CD4-positive, alpha-beta T cell (primary cell): ENCODE data around the gene SERGEF. TPM values are rescaled to one million over a fixed set of nuclear protein-coding genes. Genes with fewer than 3 reads are reported as not detected.

Experiments used
- ATAC-seq: fragments of 200-7000 bp; cut with Tn5 transposase; one replicate; pipeline ENCODE4 v1.10.0; 2022; ENCODE audit warnings: mild to moderate bottlenecking; ENCODE audit not compliant: poor library complexity
- CTCF ChIA-PET: fragments of 350-600 bp; sonication (Branson Sonifier 250); formaldehyde crosslinking; loops from one replicate; lab custom pipeline; 2021; ENCODE audit warnings: antibody characterized with exemption, inconsistent platforms; lab: Charles Lee
- POLR2A ChIA-PET: fragments of 350-600 bp; sonication (Branson Sonifier 250); formaldehyde crosslinking; loops from one replicate; lab custom pipeline; 2021; ENCODE audit warnings: antibody characterized with exemption, inconsistent platforms; lab: Charles Lee
- DNase-seq, 14 experiments: peaks; one replicate each; pipeline ENCODE4 v3.0.0-alpha.2; 2013 to 2020; ENCODE audit warnings: mixed read lengths in 2 of 14
- H3K27ac ChIP-seq, 2 donors: one replicate each; pipeline versions ENCODE4 v1.5.1 to v1.7.0; 2013; ENCODE audit warnings: low read length in 2 of 2, low read depth in 1 of 2, mild to moderate bottlenecking in 1 of 2
- H3K27me3 ChIP-seq, 2 experiments: 1 replicate in 1 of 2; 2 replicates in 1 of 2; pipeline versions ENCODE4 v1.6.1 to v1.7.0; 2013; ENCODE audit warnings: low read length in 2 of 2, control low read depth in 1 of 2, mild to moderate bottlenecking in 1 of 2, moderate library complexity in 1 of 2; ENCODE audit not compliant: insufficient read depth in 2 of 2, control insufficient read depth in 1 of 2
- H3K36me3 ChIP-seq: one replicate; pipeline ENCODE4 v1.6.1; 2013; ENCODE audit warnings: low read length, control low read depth; ENCODE audit not compliant: insufficient read depth
- H3K4me1 ChIP-seq: one replicate; pipeline ENCODE4 v1.6.1; 2013; ENCODE audit warnings: low read length, control low read depth; ENCODE audit not compliant: insufficient read depth
- H3K4me3 ChIP-seq: one replicate; pipeline ENCODE4 v1.5.1; 2013; ENCODE audit warnings: mild to moderate bottlenecking, low read length, moderate library complexity
- H3K9me3 ChIP-seq, 2 experiments: 1 replicate in 1 of 2; 2 replicates in 1 of 2; pipeline versions ENCODE4 v1.6.1 to v1.7.0; 2013; ENCODE audit warnings: low read length in 2 of 2, mild to moderate bottlenecking in 2 of 2, control low read depth in 1 of 2, moderate library complexity in 1 of 2; ENCODE audit not compliant: control insufficient read depth in 1 of 2, insufficient read depth in 1 of 2
- H3K27ac Mint-ChIP-seq: one replicate; pipeline ENCODE4 v1.8.0; 2020; ENCODE audit warnings: mixed read lengths
- H3K27me3 Mint-ChIP-seq: one replicate; pipeline ENCODE4 v1.8.0; 2021; ENCODE audit warnings: mixed read lengths
- H3K36me3 Mint-ChIP-seq: one replicate; pipeline ENCODE4 v1.8.0; 2021; ENCODE audit warnings: low read depth, mixed read lengths
- H3K4me1 Mint-ChIP-seq: one replicate; pipeline ENCODE4 v1.8.0; 2021; ENCODE audit warnings: low read depth, mixed read lengths
- H3K4me3 Mint-ChIP-seq: one replicate; pipeline ENCODE4 v1.8.0; 2020; ENCODE audit warnings: mild to moderate bottlenecking, mixed read lengths
- H3K9me3 Mint-ChIP-seq: one replicate; pipeline ENCODE4 v1.8.0; 2020; ENCODE audit warnings: mixed read lengths
- intact Hi-C, 2 experiments: fragments of 100-400 bp; cut with DNase I in 1 of 2; cut with micrococcal nuclease in 1 of 2; formaldehyde crosslinking; loops; one replicate each; pipeline versions ENCODE4 v1.15.1 to v1.9.0; 2023 to 2025; cut with DNase I, micrococcal nuclease
- total RNA-seq, 174 experiments: library from RNA in 2 of 174; stranded (reverse) in 2 of 174; gene quantifications; one replicate each; pipeline ENCODE4 v1.2.3 and lab custom pipeline; 2021 to 2026
- TF ChIP-seq, protein P1 (sequence below): fragments of 200-600 bp; IDR thresholded peaks from one replicate; pipeline ENCODE4 v1.8.0; 2022; ENCODE audit warnings: antibody characterized with exemption, mild to moderate bottlenecking

The SERGEF gene
- total RNA-seq, 2 experiments from 2014 or later: 35.2 to 37.1 TPM

DNA sequence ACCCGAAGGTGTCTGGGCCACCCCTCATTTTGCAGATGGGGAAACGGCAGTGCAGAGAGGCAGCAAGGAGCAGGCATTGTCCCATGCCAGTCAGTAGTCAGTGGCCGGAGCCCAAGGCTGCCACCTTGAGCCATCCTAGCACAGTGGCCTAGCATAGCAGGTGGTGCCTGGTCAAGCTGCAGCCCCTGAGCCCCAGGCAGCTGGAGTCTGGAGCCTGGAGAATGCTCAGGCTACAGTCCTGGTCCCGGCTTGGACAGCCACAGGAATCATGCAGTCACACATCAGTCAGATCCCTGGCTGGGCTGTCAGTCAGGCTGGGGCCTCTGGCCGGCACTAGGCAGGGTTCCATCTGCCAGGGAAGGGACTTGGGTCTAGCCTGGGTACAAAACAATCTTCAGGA is 259.7 kb downstream of the SERGEF start:
- intact Hi-C loops: no loop called here
- Mint-ChIP-seq H3K4me1 (no peaks in the 10 kb centered on the region), H3K27me3 (peaks cover 14% of the 10 kb centered on the region), H3K36me3 (no peaks in the 10 kb centered on the region), H3K4me3 (no peak overlapping the region), H3K9me3 (no peaks in the 10 kb centered on the region), H3K27ac (no peak overlapping the region)
- no peak overlapping the region for H3K4me3 ChIP-seq
- no peak for DNase-seq
- no peak overlapping the region for H3K27ac ChIP-seq
- H3K36me3 ChIP-seq: no peaks in the 10 kb centered on the region
- no peaks in the 10 kb centered on the region for H3K9me3 ChIP-seq
- TF ChIP-seq, protein P1, sequence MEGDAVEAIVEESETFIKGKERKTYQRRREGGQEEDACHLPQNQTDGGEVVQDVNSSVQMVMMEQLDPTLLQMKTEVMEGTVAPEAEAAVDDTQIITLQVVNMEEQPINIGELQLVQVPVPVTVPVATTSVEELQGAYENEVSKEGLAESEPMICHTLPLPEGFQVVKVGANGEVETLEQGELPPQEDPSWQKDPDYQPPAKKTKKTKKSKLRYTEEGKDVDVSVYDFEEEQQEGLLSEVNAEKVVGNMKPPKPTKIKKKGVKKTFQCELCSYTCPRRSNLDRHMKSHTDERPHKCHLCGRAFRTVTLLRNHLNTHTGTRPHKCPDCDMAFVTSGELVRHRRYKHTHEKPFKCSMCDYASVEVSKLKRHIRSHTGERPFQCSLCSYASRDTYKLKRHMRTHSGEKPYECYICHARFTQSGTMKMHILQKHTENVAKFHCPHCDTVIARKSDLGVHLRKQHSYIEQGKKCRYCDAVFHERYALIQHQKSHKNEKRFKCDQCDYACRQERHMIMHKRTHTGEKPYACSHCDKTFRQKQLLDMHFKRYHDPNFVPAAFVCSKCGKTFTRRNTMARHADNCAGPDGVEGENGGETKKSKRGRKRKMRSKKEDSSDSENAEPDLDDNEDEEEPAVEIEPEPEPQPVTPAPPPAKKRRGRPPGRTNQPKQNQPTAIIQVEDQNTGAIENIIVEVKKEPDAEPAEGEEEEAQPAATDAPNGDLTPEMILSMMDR: no peak
- POLR2A ChIA-PET: no interaction called here
- no peaks in the 10 kb centered on the region for H3K4me1 ChIP-seq
- H3K27me3 ChIP-seq: no peaks in the 10 kb centered on the region
- CTCF ChIA-PET: no interaction called here
- no peak for ATAC-seq

DNA sequence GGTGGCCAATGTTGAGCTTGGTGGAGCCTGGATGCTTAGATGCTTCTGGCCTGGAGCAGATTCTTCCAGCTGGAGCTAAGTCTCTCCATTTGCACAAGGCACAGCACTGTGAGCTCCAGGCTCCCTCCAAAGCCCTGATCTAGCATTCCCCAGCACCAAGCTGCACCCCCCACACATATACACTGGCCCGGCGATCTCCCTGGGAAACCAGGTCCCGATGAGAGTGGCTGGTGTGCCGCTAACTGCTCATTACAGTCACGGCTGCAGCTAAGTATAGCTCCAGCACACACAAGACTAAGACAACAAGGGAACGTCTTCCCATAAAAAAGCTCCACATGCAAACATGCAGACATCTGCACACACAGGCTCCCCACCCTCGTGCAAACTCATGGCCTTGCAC is 260.7 kb downstream of the SERGEF start:
- intact Hi-C loops: no loop called here
- no peak overlapping the region for H3K4me3 Mint-ChIP-seq
- H3K4me1 Mint-ChIP-seq: no peaks in the 10 kb centered on the region
- H3K9me3 ChIP-seq: no peaks in the 10 kb centered on the region
- no peaks in the 10 kb centered on the region for H3K36me3 Mint-ChIP-seq
- TF ChIP-seq, protein P1: no peak
- no peak for ATAC-seq
- no peak overlapping the region for H3K4me3 ChIP-seq
- H3K27me3 Mint-ChIP-seq: peaks cover 20% of the 10 kb centered on the region
- ChIA-PET POLR2A (no interaction called here), CTCF (no interaction called here)
- H3K4me1 ChIP-seq: no peaks in the 10 kb centered on the region
- H3K9me3 Mint-ChIP-seq: no peaks in the 10 kb centered on the region
- no peak for DNase-seq
- H3K27me3 ChIP-seq: no peaks in the 10 kb centered on the region
- no peaks in the 10 kb centered on the region for H3K36me3 ChIP-seq
- H3K27ac Mint-ChIP-seq: no peak overlapping the region
- no peak overlapping the region for H3K27ac ChIP-seq

DNA sequence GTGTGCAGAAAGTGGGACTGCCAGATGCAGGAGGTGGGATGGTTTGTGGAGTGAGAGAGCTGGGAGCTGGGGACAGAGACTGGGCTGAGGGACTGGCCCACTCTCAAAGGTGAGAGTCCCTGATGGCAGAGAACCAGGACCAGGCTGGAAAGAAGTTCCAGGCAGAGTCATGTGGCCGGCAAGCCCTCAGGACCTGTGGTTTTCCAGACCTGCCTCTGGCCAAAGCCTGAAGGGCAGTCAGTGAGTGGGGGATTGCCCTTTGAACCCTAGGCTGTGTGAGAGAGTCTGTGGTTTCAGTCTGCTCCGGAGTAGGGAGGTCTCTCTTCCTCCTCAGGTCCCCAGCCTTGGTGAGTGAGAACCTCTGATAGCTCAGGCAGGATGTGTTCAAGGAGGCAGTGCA is 261.3 kb downstream of the SERGEF start:
- intact Hi-C loops: no loop called here
- H3K27me3 ChIP-seq: peaks cover 0 to 3% of the 10 kb centered on the region in 2 experiments
- no peak overlapping the region for H3K4me3 ChIP-seq
- H3K36me3 Mint-ChIP-seq: no peaks in the 10 kb centered on the region
- DNase-seq (no peak), ATAC-seq (no peak)
- H3K9me3 ChIP-seq: no peaks in the 10 kb centered on the region
- TF ChIP-seq, protein P1: no peak
- H3K27me3 Mint-ChIP-seq: peaks cover 20% of the 10 kb centered on the region
- no peak overlapping the region for H3K4me3 Mint-ChIP-seq
- H3K9me3 Mint-ChIP-seq: no peaks in the 10 kb centered on the region
- POLR2A ChIA-PET: no interaction called here
- no peak overlapping the region for H3K27ac ChIP-seq
- no peaks in the 10 kb centered on the region for H3K4me1 ChIP-seq
- CTCF ChIA-PET: no interaction called here
- no peaks in the 10 kb centered on the region for H3K36me3 ChIP-seq
- no peak overlapping the region for H3K27ac Mint-ChIP-seq
- H3K4me1 Mint-ChIP-seq: no peaks in the 10 kb centered on the region
